Body of pancreas (tissue), 4 donors: ENCODE results near the gene PDE2A. TPM values are rescaled to one million over a fixed set of nuclear protein-coding genes. Genes with fewer than 3 reads are reported as not detected.

ENCODE experiments used
- ATAC-seq: fragments of 150-250 bp; one replicate; pipeline ENCODE4 v1.9.1; 2016
- DNase-seq, 4 donors: peaks; one replicate each; pipeline ENCODE4 v3.0.0-alpha.2; 2019
- H3K27ac ChIP-seq, 4 donors: fragments of 200-600 bp; sonication (generic); 1 replicate in 3 of 4; 2 replicates in 1 of 4; pipeline versions ENCODE4 v1.5.1 to v1.6.1; 2016 to 2019; ENCODE audit warnings: mild to moderate bottlenecking in 1 of 4, mixed read lengths in 1 of 4, moderate library complexity in 1 of 4
- H3K27me3 ChIP-seq, 2 donors: fragments of 200-600 bp; sonication (generic); one replicate each; pipeline ENCODE4 v1.6.0; 2016; ENCODE audit warnings: mild to moderate bottlenecking in 1 of 2
- H3K36me3 ChIP-seq, 2 donors: fragments of 200-600 bp; sonication (generic); replicated peaks in 1 of 2; 2 replicates each; pipeline ENCODE4 v1.5.1; 2016; ENCODE audit warnings: low read depth in 2 of 2; ENCODE audit not compliant: insufficient read depth in 1 of 2
- H3K4me1 ChIP-seq: fragments of 200-600 bp; sonication (generic); one replicate; pipeline ENCODE4 v1.6.0; 2016
- H3K4me3 ChIP-seq, 2 donors: fragments of 200-600 bp; sonication (generic); 1 replicate in 1 of 2; 2 replicates in 1 of 2; pipeline ENCODE4 v1.5.1; 2016 to 2019
- H3K9me3 ChIP-seq, 3 donors: fragments of 200-600 bp; sonication (generic); 1 replicate in 2 of 3; 2 replicates in 1 of 3; pipeline ENCODE4 v1.5.1; 2016
- CTCF ChIP-seq, 7 experiments: fragments of 450-650 bp in 4 of 7; fragments of 200-600 bp in 3 of 7; sonication (generic) in 3 of 7; IDR thresholded peaks; one replicate each; pipeline ENCODE4 v1.5.1; 2016 to 2019; ENCODE audit warnings: antibody characterized with exemption in 7 of 7
- POLR2A ChIP-seq, 3 donors: fragments of 450-650 bp; IDR thresholded peaks; one replicate each; pipeline ENCODE4 v1.6.1; 2016; ENCODE audit warnings: antibody characterized with exemption in 3 of 3, mild to moderate bottlenecking in 2 of 3
- WGBS, 2 donors: methylation state at CpG; one replicate each; pipeline ENCODE4 v1.1.5; 2017; 5-methylcytosine and 5-hydroxymethylcytosine counted together
- intact Hi-C: fragments of 100-400 bp; cut with DNase I; formaldehyde crosslinking; loops from one replicate; pipeline ENCODE4 v1.15.1; 2023
- total RNA-seq, 2 donors: library from RNA; depleted of rRNA; stranded (reverse); fragments of >200 nt; gene quantifications; one replicate each; pipeline ENCODE4 v1.1.0, GENCODE V29; 2016

The PDE2A gene
- total RNA-seq, 2 donors from 2014 or later = 7.0 to 29.3 TPM

- peaks cover 11% of the 10 kb centered on the region for H3K4me1 ChIP-seq
- intact Hi-C loops = no loop called here
Observed at GRCh38 chr11:72633068-72633467, 41.2 kb downstream of the PDE2A start.

GRCh38 chr11:72631806-72632731 lies 42.2 kb downstream of the PDE2A start:
- peak; percentile 25 for ATAC-seq
- DNase-seq = peak in 3 of 4 donors; percentile 28 to 49 (median 43)
- no peaks in the 10 kb centered on the region for H3K27me3 ChIP-seq
- H3K9me3 ChIP-seq = no peaks in the 10 kb centered on the region
- WGBS, 2 donors = 56% methylated on average over 18 of the region's 18 CpGs; no CpG with 5 or more reads in 1 of the 2 donors
- no peak overlapping the region for H3K4me3 ChIP-seq
- H3K4me1 ChIP-seq = peaks cover 11% of the 10 kb centered on the region
- TF ChIP-seq POLR2A (IDR thresholded peaks at IDR 0.05) (no peak), CTCF (IDR thresholded peaks at IDR 0.05) (no peak)
- peak overlapping the region in 2 of 4 donors; percentile 24 to 34 for H3K27ac ChIP-seq
- H3K36me3 ChIP-seq = no peaks in the 10 kb centered on the region
- intact Hi-C loops = no loop called here

More at GRCh38 chr11:72633068-72633467, 41.2 kb downstream of the PDE2A start:
- no peaks in the 10 kb centered on the region for H3K36me3 ChIP-seq
- no peaks in the 10 kb centered on the region for H3K9me3 ChIP-seq
- no peak overlapping the region for H3K4me3 ChIP-seq
- TF ChIP-seq POLR2A (IDR thresholded peaks at IDR 0.05) = no peak
- TF ChIP-seq CTCF (IDR thresholded peaks at IDR 0.05) = no peak
- no peaks in the 10 kb centered on the region for H3K27me3 ChIP-seq
- peak overlapping the region in 2 of 4 donors; percentile 24 to 34 for H3K27ac ChIP-seq
- ATAC-seq (no peak), DNase-seq (no peak)
- 81 to 100% methylated on average over 1 to 4 of the region's 4 CpGs for WGBS, 2 donors

GRCh38 chr11:72630104-72630852 lies 43.9 kb downstream of the PDE2A start:
- Histone ChIP-seq H3K9me3 (no peaks in the 10 kb centered on the region), H3K4me3 (no peak overlapping the region), H3K27me3 (no peaks in the 10 kb centered on the region), H3K36me3 (no peaks in the 10 kb centered on the region), H3K27ac (no peak overlapping the region), H3K4me1 (peaks cover 21% of the 10 kb centered on the region)
- DNase-seq = no peak
- intact Hi-C loops = no loop called here
- TF ChIP-seq POLR2A (IDR thresholded peaks at IDR 0.05) (no peak), CTCF (IDR thresholded peaks at IDR 0.05) (no peak)
- ATAC-seq = no peak
- WGBS, 2 donors = 71 to 79% methylated on average over 15 to 16 of the region's 16 CpGs

GRCh38 chr11:72629266-72629665 lies 45.0 kb downstream of the PDE2A start:
- DNase-seq (no peak), ATAC-seq (no peak)
- no peak overlapping the region for H3K27ac ChIP-seq

More at GRCh38 chr11:72629266-72629665, 45.0 kb downstream of the PDE2A start:
- Histone ChIP-seq H3K9me3 (no peaks in the 10 kb centered on the region), H3K36me3 (no peaks in the 10 kb centered on the region), H3K4me3 (no peak overlapping the region), H3K27me3 (no peaks in the 10 kb centered on the region), H3K4me1 (peaks cover 24% of the 10 kb centered on the region)
- WGBS, 2 donors = 67 to 93% methylated on average over 2 to 4 of the region's 5 CpGs
- intact Hi-C loops = no loop called here
- TF ChIP-seq POLR2A (IDR thresholded peaks at IDR 0.05) = no peak
- TF ChIP-seq CTCF (IDR thresholded peaks at IDR 0.05) = no peak
